NT2/D1 (cell line): ENCODE data around the gene C11orf54.

Experiments
- DNase-seq: peaks from one replicate; pipeline ENCODE4 v3.0.0-alpha.2; 2011; ENCODE audit warnings: low read depth, low spot score
- H3K27me3 ChIP-seq: 2 replicates; pipeline ENCODE4 v1.6.0; 2011; ENCODE audit warnings: mild to moderate bottlenecking; ENCODE audit not compliant: insufficient read length, insufficient read depth
- H3K36me3 ChIP-seq: 2 replicates; pipeline ENCODE4 v1.6.1; 2011; ENCODE audit warnings: mild to moderate bottlenecking, low read length, mixed read lengths; ENCODE audit not compliant: insufficient read depth, insufficient read length
- H3K4me1 ChIP-seq: 2 replicates; pipeline ENCODE4 v1.5.1; 2011; ENCODE audit not compliant: insufficient read depth, insufficient read length
- H3K4me3 ChIP-seq: 2 replicates; pipeline ENCODE4 v1.5.1; 2011; ENCODE audit warnings: low read depth; ENCODE audit not compliant: insufficient read length
- H3K9ac ChIP-seq: 2 replicates; pipeline ENCODE4 v1.6.0; 2011; ENCODE audit warnings: low read depth; ENCODE audit not compliant: insufficient read length
- H3K9me3 ChIP-seq: 2 replicates; pipeline ENCODE4 v1.5.1; 2011; ENCODE audit warnings: mild to moderate bottlenecking, low read length; ENCODE audit not compliant: insufficient read depth
- SUZ12 ChIP-seq: IDR thresholded peaks from 2 replicates; pipeline ENCODE4 v1.6.1; 2011; ENCODE audit not compliant: insufficient read length, insufficient read depth; ENCODE audit errors: extremely low read depth
- YY1 ChIP-seq: IDR thresholded peaks from 2 replicates; pipeline ENCODE4 v1.6.1; 2011; ENCODE audit not compliant: insufficient read length, insufficient read depth
- ZNF274 ChIP-seq: IDR thresholded peaks from 2 replicates; pipeline ENCODE4 v1.6.1; 2011; ENCODE audit warnings: mild to moderate bottlenecking, low read depth, low read length

C11orf54 gene

DNA sequence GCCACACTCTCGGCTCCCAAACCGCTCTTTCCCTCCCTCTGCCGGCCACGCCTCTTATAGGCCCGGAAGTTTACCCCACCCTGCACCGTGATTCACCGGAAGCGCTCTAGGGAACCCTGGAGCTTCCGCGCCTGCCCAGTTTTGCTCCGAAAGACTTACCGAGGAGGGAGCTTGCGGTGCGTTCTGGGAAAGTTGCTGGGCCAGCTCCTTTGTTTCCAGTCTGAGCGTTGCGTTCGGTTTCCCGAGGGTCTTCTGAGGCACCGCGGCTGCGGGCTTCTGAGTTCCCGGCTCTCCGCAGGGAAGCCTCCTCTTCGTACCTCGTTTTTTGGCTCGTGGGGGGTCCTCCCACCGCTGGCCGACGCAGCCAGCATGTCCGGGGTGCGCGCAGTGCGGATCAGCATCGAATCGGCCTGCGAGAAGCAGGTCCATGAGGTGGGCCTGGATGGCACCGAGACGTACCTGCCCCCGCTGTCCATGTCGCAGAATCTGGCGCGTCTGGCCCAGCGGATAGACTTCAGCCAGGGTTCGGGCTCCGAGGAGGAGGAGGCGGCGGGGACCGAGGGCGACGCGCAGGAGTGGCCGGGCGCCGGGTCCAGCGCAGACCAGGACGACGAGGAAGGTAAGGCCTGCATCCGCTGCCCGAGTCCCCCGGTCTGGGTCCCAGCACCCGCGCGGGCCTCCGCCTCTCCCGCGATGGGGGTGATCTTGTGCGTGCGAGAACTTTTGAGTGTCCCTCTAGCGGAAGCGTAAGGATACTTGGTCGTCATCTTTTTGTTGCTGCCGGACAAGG is 42.9 kb downstream of the C11orf54 start, which contains the start of gene MED17:
Gene MED17, plus strand, starts transcription at position 138 of the 790 bp plus-strand sequence. Its CDS starts 232 bp downstream, at position 370.
- Histone ChIP-seq H3K9me3 (no peaks in the 10 kb centered on the region), H3K27me3 (no peaks in the 10 kb centered on the region), H3K36me3 (peaks cover 12% of the 10 kb centered on the region), H3K9ac (peak within 1 kb of the TSS; percentile 93), H3K4me3 (peak within 1 kb of the TSS; percentile 94), H3K4me1 (no peaks in the 10 kb centered on the region)
- TF ChIP-seq SUZ12 (no peak), ZNF274 (no peak), YY1 (no peak)
- DNase-seq = peak; percentile 91

DNA sequence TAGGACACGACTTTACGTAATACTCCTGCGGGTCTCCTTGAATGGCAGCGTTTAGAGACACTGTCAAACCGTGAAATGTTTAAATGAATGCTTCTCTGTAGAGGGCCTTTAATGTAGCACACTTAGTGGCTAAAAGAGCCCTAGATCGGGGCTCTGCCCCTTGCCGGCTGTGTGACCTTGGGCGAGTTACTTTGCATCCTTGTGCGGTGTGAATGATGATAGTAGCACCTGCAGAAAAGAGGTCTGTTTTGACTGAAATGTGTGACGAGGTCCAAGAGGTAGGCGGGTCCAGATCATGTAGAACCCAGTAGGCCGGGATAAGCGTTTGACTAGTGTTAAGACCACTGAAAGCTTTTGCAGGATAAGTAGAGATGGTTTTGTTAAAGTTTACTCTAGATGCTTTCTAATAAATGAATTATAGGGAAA is 43.5 kb downstream of the C11orf54 start:
- H3K4me3 ChIP-seq = peak overlapping the region; percentile 94
- no peaks in the 10 kb centered on the region for H3K9me3 ChIP-seq
- no peaks in the 10 kb centered on the region for H3K27me3 ChIP-seq
- no peak for DNase-seq
- peaks cover 17% of the 10 kb centered on the region for H3K36me3 ChIP-seq
- TF ChIP-seq ZNF274 = no peak
- no peak for TF ChIP-seq SUZ12
- no peak for TF ChIP-seq YY1
- peak overlapping the region; percentile 93 for H3K9ac ChIP-seq
- no peaks in the 10 kb centered on the region for H3K4me1 ChIP-seq

DNA sequence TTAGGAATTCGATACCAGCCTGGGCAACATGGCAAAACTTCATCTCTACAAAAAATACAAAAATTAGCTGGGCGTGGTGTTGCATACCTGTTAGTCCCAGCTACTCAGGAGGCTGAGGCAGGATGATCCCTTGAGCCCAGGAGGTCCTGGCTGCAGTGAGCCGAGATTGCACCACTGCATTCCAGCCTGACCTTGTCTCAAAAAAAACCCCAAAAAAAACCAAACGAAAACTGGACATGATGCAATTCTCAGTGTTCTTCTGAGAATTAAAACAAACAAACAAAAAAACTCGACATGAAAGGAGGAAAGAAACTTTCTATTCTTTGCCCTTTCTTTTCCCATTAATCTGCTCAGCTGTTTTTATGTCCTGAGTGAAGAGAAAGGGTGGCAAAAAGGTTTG is 50.0 kb downstream of the C11orf54 start:
- Histone ChIP-seq H3K4me3 (no peak overlapping the region), H3K36me3 (peaks cover 73% of the 10 kb centered on the region)
- no peak for DNase-seq

DNA sequence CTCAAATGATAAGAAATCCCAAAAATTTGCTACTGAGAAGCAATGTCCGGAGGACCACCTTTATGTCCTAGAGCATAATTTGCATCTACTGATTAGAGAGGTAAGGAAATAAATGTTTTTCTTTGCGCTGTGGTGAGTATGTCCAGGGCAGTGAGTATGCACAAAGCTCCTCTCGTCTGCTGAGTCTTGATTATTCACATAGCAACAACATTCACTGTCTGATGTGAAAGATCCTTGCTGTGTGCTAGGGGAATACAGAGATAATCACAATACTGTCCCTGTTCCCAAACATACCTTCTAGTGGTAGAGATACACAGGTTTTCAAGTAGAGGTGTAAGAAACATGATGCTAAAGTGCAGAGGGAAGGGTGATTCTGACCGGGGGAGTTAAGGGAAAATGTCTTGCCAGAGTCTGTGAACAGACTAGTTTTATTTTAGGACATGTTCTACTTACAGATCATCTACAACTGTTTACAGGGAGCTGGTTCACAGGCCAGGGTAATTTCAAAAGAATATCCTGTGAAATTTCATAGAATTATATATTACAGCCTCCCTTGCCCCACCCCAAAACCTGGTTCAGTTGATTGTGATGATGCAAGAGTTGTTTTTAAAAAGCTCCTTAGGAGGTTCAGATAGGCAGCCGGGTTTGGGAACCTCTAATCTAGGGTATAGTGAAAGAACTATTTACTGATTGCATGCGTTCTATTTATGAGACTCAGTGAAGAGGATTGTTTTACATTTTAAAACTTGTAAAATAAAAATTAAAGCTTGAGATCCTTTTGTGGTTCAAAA is 55.2 kb downstream of the C11orf54 start:
- peaks cover 84% of the 10 kb centered on the region for H3K36me3 ChIP-seq
- DNase-seq = no peak
- H3K27me3 ChIP-seq = no peaks in the 10 kb centered on the region
- H3K9me3 ChIP-seq = no peaks in the 10 kb centered on the region
- H3K4me1 ChIP-seq = no peaks in the 10 kb centered on the region
- TF ChIP-seq YY1 = no peak
- TF ChIP-seq SUZ12 = no peak
- TF ChIP-seq ZNF274 = no peak
- H3K4me3 ChIP-seq = no peak overlapping the region
- no peak overlapping the region for H3K9ac ChIP-seq

More for the DNA sequence above, 50.0 kb downstream of the C11orf54 start:
- Histone ChIP-seq H3K9me3 (no peaks in the 10 kb centered on the region), H3K4me1 (no peaks in the 10 kb centered on the region), H3K27me3 (no peaks in the 10 kb centered on the region), H3K9ac (no peak overlapping the region)
- TF ChIP-seq YY1 = no peak
- no peak for TF ChIP-seq ZNF274
- no peak for TF ChIP-seq SUZ12

DNA sequence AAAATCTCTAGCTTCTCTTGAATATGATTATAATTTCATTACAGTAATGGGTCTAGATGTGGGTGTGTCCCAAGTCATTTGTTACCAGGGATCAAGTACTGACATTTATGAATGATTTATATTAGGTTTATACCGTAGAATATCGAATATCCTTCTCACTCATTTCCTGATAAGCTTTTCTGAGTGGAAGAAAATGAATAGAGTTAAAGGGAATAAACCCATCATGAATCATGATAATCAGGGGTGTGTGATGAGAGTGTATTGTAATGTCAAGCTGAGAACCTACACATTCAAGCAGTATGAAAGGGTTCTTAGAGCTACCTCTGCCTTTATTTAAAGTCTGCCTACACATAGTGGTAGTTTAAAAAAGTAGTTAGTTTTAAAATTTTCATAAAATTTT is 59.9 kb downstream of the C11orf54 start:
- Histone ChIP-seq H3K36me3 (peaks cover 82% of the 10 kb centered on the region), H3K4me1 (no peaks in the 10 kb centered on the region), H3K9me3 (no peaks in the 10 kb centered on the region), H3K9ac (no peak overlapping the region), H3K27me3 (no peaks in the 10 kb centered on the region), H3K4me3 (no peak overlapping the region)
- DNase-seq = no peak
- no peak for TF ChIP-seq SUZ12
- TF ChIP-seq ZNF274 = no peak
- TF ChIP-seq YY1 = no peak

DNA sequence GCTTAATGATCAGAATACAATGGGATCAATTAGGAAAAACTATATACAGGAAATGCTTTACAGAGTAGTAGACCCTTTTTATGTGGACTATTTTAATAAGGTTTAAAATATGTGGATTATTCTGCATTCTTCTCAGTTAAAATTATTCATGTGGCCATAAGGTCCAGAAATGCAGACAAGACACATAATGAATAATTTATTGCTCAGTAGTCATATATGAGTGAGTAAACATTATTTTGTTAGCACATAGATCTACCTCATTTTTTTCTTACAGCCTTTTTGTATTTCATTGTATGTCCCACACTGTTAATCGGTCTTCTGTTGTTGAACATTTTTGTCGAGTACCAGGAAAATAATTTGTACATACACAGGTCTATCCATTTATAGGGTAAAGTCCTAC is 63.4 kb downstream of the C11orf54 start:
- Histone ChIP-seq H3K27me3 (no peaks in the 10 kb centered on the region), H3K9ac (no peak overlapping the region), H3K9me3 (no peaks in the 10 kb centered on the region), H3K4me3 (no peak overlapping the region), H3K36me3 (peaks cover 84% of the 10 kb centered on the region), H3K4me1 (no peaks in the 10 kb centered on the region)
- TF ChIP-seq YY1 (no peak), SUZ12 (no peak), ZNF274 (no peak)
- DNase-seq = no peak

DNA sequence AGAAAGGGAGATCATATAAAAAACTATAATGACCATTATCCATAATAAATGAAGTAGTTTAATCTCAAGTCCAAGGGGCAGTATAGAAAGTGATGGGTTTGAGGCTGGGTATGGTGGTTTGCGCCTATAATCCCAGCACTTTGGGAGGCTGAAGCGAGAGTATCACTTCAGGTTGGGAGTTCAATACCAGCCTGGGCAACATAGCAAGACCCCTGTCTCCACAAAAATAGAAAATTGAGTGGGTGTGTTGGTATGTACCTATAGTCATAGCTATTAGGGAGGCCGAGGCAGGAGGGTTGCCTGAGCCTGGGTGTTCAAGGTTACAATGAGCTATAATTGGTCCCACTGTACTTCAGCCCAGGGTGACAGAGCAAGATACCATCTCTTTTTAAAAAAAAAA is 66.5 kb downstream of the C11orf54 start:
- Histone ChIP-seq H3K9me3 (no peaks in the 10 kb centered on the region), H3K9ac (no peak overlapping the region), H3K4me1 (no peaks in the 10 kb centered on the region), H3K4me3 (no peak overlapping the region), H3K36me3 (peaks cover 87% of the 10 kb centered on the region), H3K27me3 (no peaks in the 10 kb centered on the region)
- DNase-seq = no peak
- TF ChIP-seq SUZ12 (no peak), YY1 (no peak), ZNF274 (no peak)
